Endometrium (tissue), 2 donors: ENCODE data around the gene SEC31A.
"Not testable (repeated sequence)": the region's sequence is repeated elsewhere in the genome, so short reads cannot be mapped to it uniquely, and the experiment has no call there.

Source experiments
- FAIRE-seq: peaks from 2 replicates; lab custom pipeline; 2012; peaks lifted over from hg19 to GRCh38; lab: Jason Lieb, UNC
- donor health status: control.
- donor health status: control.

Gene SEC31A

GRCh38 chr4:82833696-82834313 is 57.1 kb downstream of the SEC31A start:
- FAIRE-seq = no peak

DNA sequence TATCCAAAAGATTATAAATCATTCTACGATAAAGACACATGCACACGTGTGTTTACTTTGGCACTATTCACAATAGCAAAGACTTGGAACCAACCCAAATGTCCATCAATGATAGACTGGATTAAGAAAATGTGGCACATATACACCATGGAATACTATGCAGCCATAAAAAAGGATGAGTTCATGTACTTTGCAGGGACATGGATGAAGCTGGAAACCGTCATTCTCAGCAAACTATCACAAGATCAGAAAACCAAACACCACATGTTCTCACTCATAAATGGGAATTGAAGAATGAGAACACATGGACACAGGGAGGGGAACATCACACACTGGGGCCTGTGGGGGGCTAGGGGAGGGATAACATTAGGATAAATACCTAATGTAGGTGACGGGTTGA is 57.9 kb downstream of the SEC31A start:
- not testable (repeated sequence) for FAIRE-seq

DNA sequence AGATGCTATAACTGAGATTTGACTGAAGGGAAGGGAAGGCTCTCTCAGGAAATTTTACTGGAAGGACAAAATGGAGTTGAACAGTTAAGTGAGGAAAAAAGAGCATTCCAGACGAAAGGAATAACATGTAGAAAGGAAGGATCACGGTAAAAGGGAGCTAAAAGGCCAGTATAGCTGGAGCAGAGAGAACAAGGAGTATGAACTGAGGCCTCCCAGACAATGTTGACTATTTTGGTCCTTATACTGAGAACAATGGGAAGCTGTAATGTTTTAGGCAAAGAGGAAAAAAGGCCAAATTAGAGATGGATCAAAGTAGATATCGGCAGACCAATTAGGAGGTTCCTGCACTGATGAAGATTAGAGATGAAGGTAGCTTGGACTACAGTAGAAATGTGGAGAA is 65.5 kb downstream of the SEC31A start:
- no peak for FAIRE-seq

GRCh38 chr4:82823062-82823461 is 67.9 kb downstream of the SEC31A start:
- FAIRE-seq = no peak

DNA sequence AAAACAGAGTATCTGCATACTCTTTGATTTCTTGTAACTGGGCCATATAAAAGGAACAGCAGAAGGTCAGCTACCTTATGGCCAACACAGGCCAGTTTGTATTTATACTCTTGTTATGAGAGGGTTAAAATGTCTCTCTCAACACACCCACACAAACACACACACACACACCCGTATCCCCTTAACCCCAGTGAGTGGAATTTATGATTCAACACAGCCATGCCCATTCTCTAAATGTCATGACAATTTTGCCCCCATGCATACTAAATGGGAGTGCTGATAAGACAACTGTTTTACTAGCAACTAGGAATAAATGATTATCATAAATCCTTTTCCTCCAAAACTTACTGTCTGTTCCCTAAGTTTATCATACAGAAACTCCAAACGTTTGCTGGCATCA is 70.3 kb downstream of the SEC31A start:
- FAIRE-seq = no peak

DNA sequence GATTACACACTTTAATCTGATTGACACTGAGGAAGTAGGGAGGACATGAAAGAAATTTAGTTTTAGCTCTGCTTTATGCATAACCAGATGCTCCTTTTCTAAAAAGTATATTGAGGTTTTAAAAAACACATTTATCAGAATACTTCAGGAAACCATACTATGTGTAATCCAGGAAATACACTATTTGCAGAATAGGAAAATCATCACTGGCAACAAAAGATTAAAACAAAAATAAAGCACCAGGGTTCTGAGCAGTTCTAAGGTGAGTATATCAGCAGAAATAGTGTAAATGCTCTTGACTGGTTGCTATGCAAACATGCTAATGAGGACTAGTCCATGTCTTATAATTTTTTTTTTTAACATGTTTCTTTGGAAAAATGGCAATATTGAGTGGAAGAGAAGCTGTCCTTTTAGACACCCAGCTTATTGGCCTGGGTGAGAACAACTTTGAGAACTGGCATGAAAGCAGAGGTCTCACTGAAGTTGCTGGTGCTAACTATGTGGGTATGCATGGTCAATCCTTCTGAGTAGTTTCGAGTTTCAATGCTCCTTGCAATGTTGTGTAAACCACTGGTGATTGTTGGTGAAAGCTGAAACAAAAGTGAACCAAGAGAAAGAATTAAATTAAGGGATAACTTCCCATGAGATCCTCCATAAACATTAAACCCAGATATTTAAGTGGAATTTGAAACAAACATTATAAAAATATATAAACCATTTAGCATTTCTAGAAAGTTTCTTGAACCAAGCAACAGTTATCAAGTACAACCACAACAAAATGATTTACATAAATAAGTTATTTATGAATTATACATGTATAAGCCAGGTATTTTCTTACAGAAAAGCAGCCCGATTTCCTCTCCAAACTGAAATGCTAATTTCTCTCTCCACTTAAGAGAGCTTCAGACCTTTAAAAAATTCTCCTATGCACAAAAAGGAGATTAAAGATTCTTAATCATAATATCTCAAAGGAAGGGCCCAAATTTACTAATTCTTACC is 72.0 kb downstream of the SEC31A start:
- no peak for FAIRE-seq

GRCh38 chr4:82816874-82817273 is 74.1 kb downstream of the SEC31A start:
- FAIRE-seq = not testable (repeated sequence)

- FAIRE-seq = no peak
These were observed 76.9 kb downstream of the SEC31A start for GRCh38 chr4:82814034-82814433.

- no peak for FAIRE-seq
These were observed 79.1 kb downstream of the SEC31A start for GRCh38 chr4:82811838-82812341.

- no peak for FAIRE-seq
These were observed 79.6 kb downstream of the SEC31A start for GRCh38 chr4:82811392-82811791.

DNA sequence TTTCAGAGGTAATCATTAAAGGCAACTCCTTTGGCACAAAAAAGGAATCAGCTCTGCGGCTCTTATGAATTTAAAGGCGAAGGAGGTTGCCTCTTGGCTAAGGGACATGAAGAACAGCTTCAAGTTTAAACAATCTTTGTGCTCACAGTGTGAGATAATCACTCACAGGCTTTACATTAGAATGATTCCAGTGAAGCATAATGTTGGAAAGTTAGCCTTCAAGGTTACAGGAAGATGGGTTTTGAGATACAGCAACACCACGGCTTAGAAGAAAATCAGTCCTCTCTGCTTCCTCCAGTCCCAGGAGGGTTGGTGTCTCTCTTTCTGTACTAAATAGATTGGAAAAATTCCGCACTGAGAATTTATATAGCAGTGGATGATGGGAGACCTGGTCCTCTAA is 80.8 kb downstream of the SEC31A start:
- FAIRE-seq = no peak

GRCh38 chr4:82809619-82810018 is 81.3 kb downstream of the SEC31A start:
- no peak for FAIRE-seq

GRCh38 chr4:82803746-82804145 is 87.2 kb downstream of the SEC31A start:
- no peak for FAIRE-seq

DNA sequence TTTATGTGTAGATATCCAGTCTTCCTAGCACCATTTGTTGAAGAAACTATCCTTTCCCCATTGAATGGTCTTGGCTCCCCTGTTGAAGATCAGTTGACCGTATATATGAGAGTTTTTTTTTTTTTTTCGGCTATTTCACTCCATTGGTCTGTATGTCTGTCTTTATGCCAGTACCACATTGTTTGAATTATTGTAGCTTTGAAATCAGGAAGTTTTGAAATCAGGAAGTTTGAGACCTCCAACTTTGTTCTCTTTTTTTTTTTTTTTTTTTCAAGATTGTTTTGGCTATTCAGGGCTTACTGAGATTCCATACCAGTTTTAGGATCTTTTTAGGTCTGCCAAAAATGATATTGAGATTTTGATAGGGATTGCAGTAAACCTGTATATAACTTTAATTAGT is 88.0 kb downstream of the SEC31A start:
- no peak for FAIRE-seq

DNA sequence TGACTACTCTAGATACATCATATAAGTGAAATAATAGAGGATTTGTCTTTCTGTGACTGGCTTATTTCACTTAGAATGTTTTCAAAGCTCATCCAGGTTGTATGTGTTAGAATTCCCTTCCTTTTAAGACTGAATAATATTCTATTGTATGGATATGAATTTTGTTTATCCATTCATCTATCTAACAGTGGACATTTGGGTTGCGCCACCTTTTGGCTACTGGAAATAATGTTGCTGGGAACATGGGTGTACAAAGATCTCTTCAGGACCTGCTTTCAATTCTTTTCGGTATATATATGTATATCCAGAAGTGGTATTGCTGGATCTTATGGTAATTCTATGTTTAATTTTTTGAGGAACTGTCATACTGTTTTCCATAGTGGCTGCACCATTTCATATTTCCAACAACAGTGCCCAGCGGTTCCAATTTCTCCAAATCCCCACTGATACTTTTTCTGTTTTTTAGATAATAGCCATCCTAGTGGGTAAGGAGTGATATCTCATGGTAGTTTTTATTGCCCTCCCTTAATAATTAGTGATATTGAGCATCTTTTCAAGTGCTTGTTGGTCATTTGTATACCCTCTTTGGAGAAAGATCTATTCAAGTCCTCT is 88.9 kb downstream of the SEC31A start:
- FAIRE-seq = peak; percentile 70

DNA sequence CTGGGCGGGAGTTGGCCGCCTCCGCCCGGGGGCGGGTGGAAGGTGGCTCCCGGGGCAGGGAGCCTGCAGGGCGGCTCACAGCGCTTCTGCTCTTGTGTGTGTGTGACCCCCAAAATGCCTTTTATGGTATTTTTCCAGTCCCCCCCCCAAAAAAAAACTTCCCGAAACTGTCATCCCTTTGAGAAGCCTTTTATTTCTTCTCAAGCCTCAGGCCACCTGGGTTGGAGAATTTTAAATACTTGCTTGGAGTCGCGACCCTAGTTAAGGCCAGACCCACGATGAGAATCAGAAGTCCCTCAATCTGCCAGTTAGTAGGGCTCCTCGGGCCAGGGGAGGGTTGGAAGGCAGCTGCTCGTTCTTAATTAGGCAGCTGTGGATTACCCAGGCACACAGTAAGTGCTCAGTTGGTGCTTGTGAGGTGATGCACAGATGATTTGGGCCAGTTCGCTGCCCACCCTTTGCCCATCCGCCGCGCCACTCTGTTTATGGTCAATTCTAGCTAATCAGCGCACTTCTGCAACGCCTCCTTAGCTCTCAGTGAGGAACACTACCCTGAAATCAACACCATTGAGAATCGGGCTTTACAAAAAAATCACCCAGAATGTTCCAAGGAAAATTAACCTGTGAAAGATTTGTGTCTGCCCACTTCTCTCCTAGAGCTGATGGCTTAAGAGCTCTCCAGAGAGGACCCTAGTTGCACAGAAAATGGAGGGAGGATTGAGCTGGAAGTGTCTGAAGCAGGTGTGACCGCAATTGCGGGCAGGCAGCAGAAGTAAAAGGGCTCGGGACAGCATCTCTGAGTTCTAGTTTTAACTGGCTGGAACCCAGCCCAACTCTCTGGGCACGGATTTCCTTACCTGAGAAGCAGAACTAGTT is 91.7 kb downstream of the SEC31A start:
- no peak for FAIRE-seq

GRCh38 chr4:82798168-82799005 is 92.6 kb downstream of the SEC31A start, which contains the start of gene SCD5:
SCD5 (minus strand) TSS chr4:82798796; CDS start chr4:82798537, 259 bp downstream.
- FAIRE-seq = no peak

GRCh38 chr4:82797405-82798111 is 93.4 kb downstream of the SEC31A start:
- no peak for FAIRE-seq

DNA sequence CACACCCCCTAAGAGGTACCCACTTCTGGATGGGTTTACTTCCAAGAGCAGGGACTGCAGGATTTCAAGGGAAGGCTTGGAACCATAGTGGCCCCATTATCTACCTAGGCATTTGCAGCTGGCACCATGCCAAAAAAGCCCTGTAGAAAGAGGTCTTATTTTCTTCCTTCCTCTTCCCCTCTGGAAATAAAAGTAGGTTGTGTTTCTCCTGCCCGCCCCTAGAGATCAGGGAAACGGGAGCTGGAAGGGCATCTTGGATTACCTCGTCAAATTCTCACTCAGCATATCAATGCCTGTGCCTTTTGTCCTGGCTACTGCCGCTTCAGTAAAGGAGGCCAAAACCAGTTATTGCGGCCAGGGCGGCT is 93.9 kb downstream of the SEC31A start:
- FAIRE-seq = no peak
